Vagina (tissue), 2 donors: ENCODE measurements around the gene EIF4E. TPM values are rescaled to one million over a fixed set of nuclear protein-coding genes. Genes with fewer than 3 reads are reported as not detected.
"Not testable (repeated sequence)": the region's sequence is repeated elsewhere in the genome, so short reads cannot be mapped to it uniquely, and the experiment has no call there.

Source experiments
- DNase-seq, 2 donors: peaks; one replicate each; pipeline ENCODE4 v3.0.0-alpha.2; 2017; ENCODE audit errors: extremely low spot score in 2 of 2
- H3K27ac ChIP-seq: fragments of 200-600 bp; sonication (generic); one replicate; pipeline ENCODE4 v1.5.1; 2019
- H3K27me3 ChIP-seq: fragments of 200-600 bp; sonication (generic); one replicate; pipeline ENCODE4 v1.5.1; 2019
- H3K36me3 ChIP-seq, 2 donors: fragments of 200-600 bp; sonication (generic); one replicate each; pipeline ENCODE4 v1.5.1; 2017 to 2019
- H3K4me1 ChIP-seq: fragments of 200-600 bp; sonication (generic); one replicate; pipeline ENCODE4 v1.5.1; 2019
- H3K4me3 ChIP-seq, 2 donors: fragments of 200-600 bp; sonication (generic); 1 replicate in 1 of 2; 2 replicates in 1 of 2; pipeline ENCODE4 v1.5.1; 2016 to 2019
- H3K9me3 ChIP-seq: fragments of 200-600 bp; sonication (generic); one replicate; pipeline ENCODE4 v1.5.1; 2019
- POLR2A ChIP-seq, 2 donors: fragments of 450-650 bp; IDR thresholded peaks; one replicate each; pipeline ENCODE4 v1.6.1; 2017; ENCODE audit warnings: antibody characterized with exemption in 2 of 2, mild to moderate bottlenecking in 2 of 2, moderate library complexity in 2 of 2
- POLR2AphosphoS5 ChIP-seq, 2 donors: sonication (generic); formaldehyde crosslinking; IDR thresholded peaks; one replicate each; pipeline ENCODE4 v1.9.0; 2017; ENCODE audit warnings: antibody characterized with exemption in 2 of 2, mild to moderate bottlenecking in 2 of 2, low read depth in 1 of 2; ENCODE audit not compliant: insufficient read depth in 1 of 2
- intact Hi-C: fragments of 100-400 bp; cut with DNase I; formaldehyde crosslinking; loops from one replicate; pipeline ENCODE4 v1.15.1; 2023
- total RNA-seq: library from RNA; depleted of rRNA; stranded (reverse); fragments of >200 nt; gene quantifications from one replicate; pipeline ENCODE4 v1.2.3, GENCODE V29; 2016
- TF ChIP-seq, protein P1 (sequence below), 3 experiments: fragments of 450-650 bp in 2 of 3; fragments of 200-600 bp in 1 of 3; sonication (generic) in 1 of 3; IDR thresholded peaks; one replicate each; pipeline ENCODE4 v1.5.1; 2017 to 2019; ENCODE audit warnings: antibody characterized with exemption in 3 of 3, mild to moderate bottlenecking in 2 of 3, moderate library complexity in 2 of 3

Gene EIF4E
- total RNA-seq, 1 donor from 2014 or later, result 61.6 TPM

DNA sequence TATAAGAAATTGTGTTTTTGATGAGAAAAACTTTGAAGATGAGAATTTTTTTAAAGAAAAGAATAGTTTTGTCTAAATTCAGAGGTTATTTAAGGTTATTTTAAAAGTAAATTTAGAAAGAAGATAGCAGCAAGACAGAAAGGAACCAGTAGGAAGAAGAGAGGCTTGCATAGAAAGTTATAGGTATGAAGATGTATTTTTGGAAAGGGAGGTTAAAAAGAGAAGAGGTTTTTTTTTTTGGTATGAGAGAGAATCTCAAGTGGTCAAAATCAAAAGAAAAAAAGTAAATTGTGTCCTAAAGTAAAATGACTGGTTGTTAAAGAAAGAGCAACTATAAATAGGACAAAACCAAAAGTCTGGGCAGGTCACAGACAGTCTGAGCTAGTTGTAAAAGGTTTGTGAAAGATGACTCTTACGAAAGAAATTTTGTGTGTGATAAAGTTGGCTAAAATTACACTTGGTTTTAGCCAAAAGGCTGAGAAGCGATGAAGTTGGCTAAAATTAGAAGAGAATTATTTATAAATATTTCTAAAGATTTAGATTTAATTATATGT lies 16.4 kb upstream of the EIF4E start:
- Histone ChIP-seq H3K36me3 (no peaks in the 10 kb centered on the region), H3K4me1 (no peaks in the 10 kb centered on the region), H3K27ac (no peak overlapping the region), H3K4me3 (no peak overlapping the region), H3K27me3 (no peaks in the 10 kb centered on the region), H3K9me3 (no peaks in the 10 kb centered on the region)
- DNase-seq, result no peak
- intact Hi-C loops, result no loop called here
- TF ChIP-seq POLR2AphosphoS5 (IDR thresholded peaks at IDR 0.05; ENCODE audit: insufficient read depth in 1 of 2, low read depth in 1 of 2), result no peak
- TF ChIP-seq, protein P1, sequence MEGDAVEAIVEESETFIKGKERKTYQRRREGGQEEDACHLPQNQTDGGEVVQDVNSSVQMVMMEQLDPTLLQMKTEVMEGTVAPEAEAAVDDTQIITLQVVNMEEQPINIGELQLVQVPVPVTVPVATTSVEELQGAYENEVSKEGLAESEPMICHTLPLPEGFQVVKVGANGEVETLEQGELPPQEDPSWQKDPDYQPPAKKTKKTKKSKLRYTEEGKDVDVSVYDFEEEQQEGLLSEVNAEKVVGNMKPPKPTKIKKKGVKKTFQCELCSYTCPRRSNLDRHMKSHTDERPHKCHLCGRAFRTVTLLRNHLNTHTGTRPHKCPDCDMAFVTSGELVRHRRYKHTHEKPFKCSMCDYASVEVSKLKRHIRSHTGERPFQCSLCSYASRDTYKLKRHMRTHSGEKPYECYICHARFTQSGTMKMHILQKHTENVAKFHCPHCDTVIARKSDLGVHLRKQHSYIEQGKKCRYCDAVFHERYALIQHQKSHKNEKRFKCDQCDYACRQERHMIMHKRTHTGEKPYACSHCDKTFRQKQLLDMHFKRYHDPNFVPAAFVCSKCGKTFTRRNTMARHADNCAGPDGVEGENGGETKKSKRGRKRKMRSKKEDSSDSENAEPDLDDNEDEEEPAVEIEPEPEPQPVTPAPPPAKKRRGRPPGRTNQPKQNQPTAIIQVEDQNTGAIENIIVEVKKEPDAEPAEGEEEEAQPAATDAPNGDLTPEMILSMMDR (IDR thresholded peaks at IDR 0.05), result no peak
- TF ChIP-seq POLR2A (IDR thresholded peaks at IDR 0.05), result no peak

DNA sequence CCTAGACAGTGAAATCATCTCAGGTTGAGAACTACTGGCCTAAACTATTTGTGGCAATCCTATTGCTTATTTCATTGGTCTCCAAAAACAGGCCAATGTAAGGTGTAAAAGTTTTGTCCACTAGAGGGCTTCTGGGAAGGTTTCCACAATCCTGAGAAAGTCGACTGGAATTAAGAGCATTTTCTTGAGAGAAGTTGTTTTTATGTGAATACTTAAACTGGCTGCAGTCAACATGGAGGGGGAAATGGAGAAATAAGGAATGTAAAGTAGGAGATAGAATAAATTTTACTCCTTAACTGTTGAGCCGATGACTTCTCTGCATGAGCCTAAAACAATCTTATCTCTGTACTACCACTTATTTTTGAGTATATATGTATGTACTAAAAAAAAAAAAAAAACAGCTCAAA lies 11.0 kb upstream of the EIF4E start:
- Histone ChIP-seq H3K36me3 (no peaks in the 10 kb centered on the region), H3K4me1 (no peaks in the 10 kb centered on the region), H3K27me3 (no peaks in the 10 kb centered on the region), H3K4me3 (no peak overlapping the region), H3K9me3 (no peaks in the 10 kb centered on the region), H3K27ac (no peak overlapping the region)
- intact Hi-C loops, result no loop called here
- no peak for DNase-seq
- TF ChIP-seq, protein P1 (IDR thresholded peaks at IDR 0.05), result peak; percentile 1 to 64 (median 56)
- TF ChIP-seq POLR2A (IDR thresholded peaks at IDR 0.05), result no peak

DNA sequence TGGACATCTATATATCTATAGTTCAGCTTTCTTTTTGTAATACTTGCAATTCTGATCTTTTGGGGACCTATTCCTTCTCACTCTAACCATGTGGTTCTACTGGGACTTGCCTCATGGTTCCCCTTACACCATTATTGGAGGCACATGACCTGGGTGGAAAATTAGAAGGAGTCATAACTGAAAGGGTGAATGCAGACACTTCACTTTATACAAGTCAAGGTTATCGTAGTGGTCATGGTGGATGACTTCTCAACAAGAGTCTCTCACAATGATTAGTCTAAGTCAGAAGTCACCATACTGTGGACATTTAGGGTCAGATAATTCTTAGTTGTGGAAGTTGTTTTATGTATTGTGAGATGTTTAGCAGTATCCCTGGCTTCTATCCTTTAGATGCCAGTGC lies 10.5 kb upstream of the EIF4E start:
- no peaks in the 10 kb centered on the region for H3K9me3 ChIP-seq
- no peak overlapping the region for H3K4me3 ChIP-seq
- DNase-seq, result no peak
- TF ChIP-seq, protein P1 (IDR thresholded peaks at IDR 0.05), result no peak
- no peaks in the 10 kb centered on the region for H3K36me3 ChIP-seq
- no peaks in the 10 kb centered on the region for H3K27me3 ChIP-seq
- intact Hi-C loops, result no loop called here
- H3K27ac ChIP-seq, result no peak overlapping the region
- H3K4me1 ChIP-seq, result no peaks in the 10 kb centered on the region

DNA sequence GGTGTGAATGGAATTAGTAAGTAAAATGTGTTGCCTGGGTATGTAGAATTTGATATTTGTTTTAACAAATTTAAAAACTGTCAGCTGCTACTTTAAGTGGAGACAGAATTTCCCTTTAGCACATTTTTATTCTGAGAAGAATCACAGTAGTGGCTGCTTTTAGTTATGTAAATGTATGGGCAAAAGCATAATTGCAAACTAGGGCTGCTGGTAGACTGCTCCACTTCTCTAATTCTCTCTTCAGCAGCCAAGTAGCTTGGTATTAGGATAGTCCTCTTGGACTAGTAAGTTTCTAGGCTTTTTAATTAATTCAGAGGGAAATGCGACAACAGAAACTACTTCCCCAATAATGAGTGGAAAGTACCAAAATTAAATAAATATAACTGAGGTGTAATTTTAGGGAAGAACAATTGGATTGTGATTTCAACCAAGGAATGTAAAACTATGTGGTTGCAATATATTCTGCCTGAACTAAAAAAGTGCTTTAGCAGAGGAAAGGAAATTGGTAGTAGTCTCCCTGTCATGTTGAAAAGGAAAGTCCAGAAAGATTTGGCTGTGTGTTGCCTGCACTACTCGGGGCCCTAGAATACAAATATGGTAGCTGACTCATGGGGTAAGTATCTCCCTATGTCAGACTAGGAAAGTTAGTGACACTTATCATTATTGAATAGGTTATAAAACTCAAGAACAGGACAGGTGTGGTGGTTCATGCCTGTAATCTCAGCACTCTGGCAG lies 9.2 kb upstream of the EIF4E start:
- TF ChIP-seq, protein P1 (IDR thresholded peaks at IDR 0.05), result no peak
- TF ChIP-seq POLR2A (IDR thresholded peaks at IDR 0.05) (no peak), POLR2AphosphoS5 (IDR thresholded peaks at IDR 0.05; ENCODE audit: insufficient read depth in 1 of 2, low read depth in 1 of 2) (no peak)
- no peaks in the 10 kb centered on the region for H3K9me3 ChIP-seq
- H3K4me3 ChIP-seq, result no peak overlapping the region
- intact Hi-C loops, result no loop called here
- H3K27me3 ChIP-seq, result no peaks in the 10 kb centered on the region
- no peaks in the 10 kb centered on the region for H3K36me3 ChIP-seq
- no peaks in the 10 kb centered on the region for H3K4me1 ChIP-seq
- no peak for DNase-seq
- no peak overlapping the region for H3K27ac ChIP-seq

DNA sequence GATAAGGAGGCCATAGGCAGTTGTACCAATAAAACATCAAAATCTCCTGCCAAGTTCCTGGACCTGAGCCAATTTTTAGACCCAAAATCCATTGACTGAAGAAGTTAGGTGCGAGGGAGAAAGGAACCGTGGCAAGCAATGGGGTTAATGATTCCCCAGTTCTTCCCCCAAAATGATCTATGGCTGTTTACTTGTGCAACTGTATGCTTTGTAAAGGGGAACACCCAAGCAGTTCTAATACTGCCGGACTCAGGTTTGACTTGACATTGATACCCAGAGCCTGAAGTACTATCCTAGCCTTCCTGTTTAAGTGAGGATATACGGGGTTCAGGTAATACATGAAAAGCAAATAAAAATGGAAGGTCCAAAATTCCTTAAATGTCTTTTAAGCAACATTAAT lies 6.7 kb upstream of the EIF4E start:
- intact Hi-C loops, result no loop called here

DNA sequence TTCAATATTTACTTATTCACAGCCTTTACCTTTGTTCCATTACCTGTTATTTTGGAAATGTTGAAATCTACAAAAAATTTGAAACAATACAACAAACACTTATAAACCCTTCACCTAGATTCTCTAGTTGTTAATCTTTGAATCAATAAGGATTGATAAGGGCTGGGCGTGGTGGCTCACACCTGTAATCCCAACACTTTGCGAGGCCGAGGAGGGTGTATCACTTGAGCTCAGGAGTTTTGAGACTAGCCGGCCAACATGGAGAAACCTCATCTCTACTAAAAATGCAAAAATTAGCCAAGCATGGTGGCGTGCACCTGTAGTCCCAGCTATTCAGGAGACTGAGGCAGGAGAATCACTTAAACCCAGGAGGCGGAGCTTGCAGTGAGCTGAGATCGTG lies 5.9 kb upstream of the EIF4E start:
- H3K27ac ChIP-seq, DNase-seq, H3K4me3 ChIP-seq, intact Hi-C loops, H3K9me3 ChIP-seq, H3K27me3 ChIP-seq, H3K36me3 ChIP-seq: not testable (repeated sequence)
- H3K4me1 ChIP-seq, result peaks cover 11% of the 10 kb centered on the region

More for the DNA sequence above, 6.7 kb upstream of the EIF4E start:
- Histone ChIP-seq H3K4me3 (no peak overlapping the region), H3K4me1 (peaks cover 3% of the 10 kb centered on the region), H3K36me3 (no peaks in the 10 kb centered on the region), H3K9me3 (no peaks in the 10 kb centered on the region), H3K27me3 (no peaks in the 10 kb centered on the region), H3K27ac (no peak overlapping the region)
- no peak for TF ChIP-seq POLR2AphosphoS5 (IDR thresholded peaks at IDR 0.05; ENCODE audit: insufficient read depth in 1 of 2, low read depth in 1 of 2)
- TF ChIP-seq, protein P1 (IDR thresholded peaks at IDR 0.05), result no peak
- no peak for TF ChIP-seq POLR2A (IDR thresholded peaks at IDR 0.05)
- DNase-seq, result no peak
